ENCODE data around the gene ARHGAP15.

ARHGAP15 gene

GRCh38 chr2:143357966-143358365 lies 228.7 kb downstream of the ARHGAP15 start:
- in situ Hi-C loops (cut with HindIII; ENCODE audit: low pct_unique_long_range_greater_than_20kb, low sequenced_read_pairs) = no loop called here
- DNase-seq (ENCODE audit: low read depth in 1 of 2, low spot score in 1 of 2) = peak in 1 of 2 experiments; percentile 85
- no peak for TF ChIP-seq JUND (IDR thresholded peaks at IDR 0.05; ENCODE audit: low read depth)

DNA sequence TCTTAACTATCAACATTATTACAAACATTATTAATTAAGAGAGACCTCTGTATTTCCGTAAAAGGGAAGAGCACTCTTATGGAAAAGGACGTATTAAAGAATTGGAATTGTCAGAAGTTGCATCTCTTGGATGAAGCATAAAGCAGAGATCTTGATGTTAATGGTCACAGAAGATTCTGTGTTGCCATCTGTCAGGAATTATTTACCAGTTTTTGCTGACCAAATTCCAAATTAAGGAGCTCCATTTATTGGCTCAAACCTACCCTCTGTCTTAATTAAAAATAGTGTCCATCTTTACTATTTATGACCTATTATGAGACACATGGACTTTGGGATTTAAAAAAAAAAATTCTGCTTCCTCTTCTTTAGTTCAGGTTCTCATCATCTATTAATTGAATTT lies 232.1 kb downstream of the ARHGAP15 start:
- DNase-seq (ENCODE audit: low read depth in 1 of 2, low spot score in 1 of 2) = no peak
- TF ChIP-seq JUND (IDR thresholded peaks at IDR 0.05; ENCODE audit: low read depth) = no peak
- in situ Hi-C loops (cut with HindIII; ENCODE audit: low pct_unique_long_range_greater_than_20kb, low sequenced_read_pairs) = no loop called here

- no peak for TF ChIP-seq JUND (IDR thresholded peaks at IDR 0.05; ENCODE audit: low read depth)
- DNase-seq (ENCODE audit: low read depth in 1 of 2, low spot score in 1 of 2) = no peak
- in situ Hi-C loops (cut with HindIII; ENCODE audit: low pct_unique_long_range_greater_than_20kb, low sequenced_read_pairs) = no loop called here
These were observed 242.4 kb downstream of the ARHGAP15 start for GRCh38 chr2:143371616-143372015.

GRCh38 chr2:143375384-143375880 lies 246.2 kb downstream of the ARHGAP15 start:
- DNase-seq (ENCODE audit: low read depth in 1 of 2, low spot score in 1 of 2) = no peak
- in situ Hi-C loops (cut with HindIII; ENCODE audit: low pct_unique_long_range_greater_than_20kb, low sequenced_read_pairs) = no loop called here
- TF ChIP-seq JUND (IDR thresholded peaks at IDR 0.05; ENCODE audit: low read depth) = no peak

DNA sequence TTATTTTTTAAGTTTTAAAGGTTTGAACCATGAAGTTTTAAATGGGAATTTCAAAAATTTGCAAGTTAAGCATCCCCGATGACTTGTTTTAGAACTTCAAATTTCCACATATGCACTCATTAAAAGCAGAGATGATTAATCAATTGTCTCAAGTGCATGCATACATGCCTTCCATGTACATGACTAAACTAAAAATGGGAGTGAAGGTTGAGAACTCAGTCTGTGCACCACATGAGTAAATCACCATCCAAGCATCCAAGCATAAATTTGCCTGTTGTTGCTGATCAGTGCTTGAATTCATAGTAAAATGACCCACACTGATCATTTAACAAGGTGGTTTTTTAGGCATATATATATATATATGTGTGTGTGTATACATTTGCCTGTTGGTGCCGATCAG lies 249.8 kb downstream of the ARHGAP15 start:
- DNase-seq (ENCODE audit: low read depth in 1 of 2, low spot score in 1 of 2) = no peak
- in situ Hi-C loops (cut with HindIII; ENCODE audit: low pct_unique_long_range_greater_than_20kb, low sequenced_read_pairs) = no loop called here
- TF ChIP-seq JUND (IDR thresholded peaks at IDR 0.05; ENCODE audit: low read depth) = no peak

- TF ChIP-seq JUND (IDR thresholded peaks at IDR 0.05; ENCODE audit: low read depth) = no peak
- DNase-seq (ENCODE audit: low read depth in 1 of 2, low spot score in 1 of 2) = no peak
- in situ Hi-C loops (cut with HindIII; ENCODE audit: low pct_unique_long_range_greater_than_20kb, low sequenced_read_pairs) = no loop called here
These were observed 250.7 kb downstream of the ARHGAP15 start for GRCh38 chr2:143379955-143380354.

GRCh38 chr2:143382573-143382972 lies 253.4 kb downstream of the ARHGAP15 start:
- in situ Hi-C loops (cut with HindIII; ENCODE audit: low pct_unique_long_range_greater_than_20kb, low sequenced_read_pairs) = no loop called here
- DNase-seq (ENCODE audit: low read depth in 1 of 2, low spot score in 1 of 2) = no peak
- TF ChIP-seq JUND (IDR thresholded peaks at IDR 0.05; ENCODE audit: low read depth) = no peak

GRCh38 chr2:143383016-143383415 lies 253.8 kb downstream of the ARHGAP15 start:
- in situ Hi-C loops (cut with HindIII; ENCODE audit: low pct_unique_long_range_greater_than_20kb, low sequenced_read_pairs) = no loop called here
- no peak for DNase-seq (ENCODE audit: low read depth in 1 of 2, low spot score in 1 of 2)
- TF ChIP-seq JUND (IDR thresholded peaks at IDR 0.05; ENCODE audit: low read depth) = no peak

GRCh38 chr2:143384111-143384510 lies 254.9 kb downstream of the ARHGAP15 start:
- no peak for TF ChIP-seq JUND (IDR thresholded peaks at IDR 0.05; ENCODE audit: low read depth)
- DNase-seq (ENCODE audit: low read depth in 1 of 2, low spot score in 1 of 2) = no peak
- in situ Hi-C loops (cut with HindIII; ENCODE audit: low pct_unique_long_range_greater_than_20kb, low sequenced_read_pairs) = no loop called here

GRCh38 chr2:143390171-143390570 lies 261.0 kb downstream of the ARHGAP15 start:
- in situ Hi-C loops (cut with HindIII; ENCODE audit: low pct_unique_long_range_greater_than_20kb, low sequenced_read_pairs) = no loop called here
- DNase-seq (ENCODE audit: low read depth in 1 of 2, low spot score in 1 of 2) = no peak
- no peak for TF ChIP-seq JUND (IDR thresholded peaks at IDR 0.05; ENCODE audit: low read depth)

DNA sequence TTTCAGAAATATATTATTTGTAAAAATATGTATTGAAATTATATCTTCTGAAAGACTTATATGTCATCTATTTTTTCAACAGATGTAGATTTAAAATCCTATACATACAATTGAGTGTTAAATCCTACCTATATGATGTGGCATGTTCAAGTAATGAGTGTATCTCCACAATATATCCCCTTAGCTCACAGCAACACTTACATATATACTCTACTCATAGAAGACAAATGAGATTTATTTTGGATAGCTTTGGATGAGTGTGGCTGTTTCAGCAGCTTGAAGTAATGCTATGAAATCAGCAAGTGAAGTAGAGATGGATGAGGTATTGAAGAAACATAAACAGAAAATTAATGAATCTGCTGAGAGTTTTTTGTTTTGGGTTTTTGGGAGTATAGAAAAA lies 263.1 kb downstream of the ARHGAP15 start:
- in situ Hi-C loops (cut with HindIII; ENCODE audit: low pct_unique_long_range_greater_than_20kb, low sequenced_read_pairs) = no loop called here
- no peak for TF ChIP-seq JUND (IDR thresholded peaks at IDR 0.05; ENCODE audit: low read depth)
- DNase-seq (ENCODE audit: low read depth in 1 of 2, low spot score in 1 of 2) = no peak

GRCh38 chr2:143394062-143394461 lies 264.8 kb downstream of the ARHGAP15 start:
- in situ Hi-C loops (cut with HindIII; ENCODE audit: low pct_unique_long_range_greater_than_20kb, low sequenced_read_pairs) = no loop called here
- TF ChIP-seq JUND (IDR thresholded peaks at IDR 0.05; ENCODE audit: low read depth) = no peak
- DNase-seq (ENCODE audit: low read depth in 1 of 2, low spot score in 1 of 2) = no peak

DNA sequence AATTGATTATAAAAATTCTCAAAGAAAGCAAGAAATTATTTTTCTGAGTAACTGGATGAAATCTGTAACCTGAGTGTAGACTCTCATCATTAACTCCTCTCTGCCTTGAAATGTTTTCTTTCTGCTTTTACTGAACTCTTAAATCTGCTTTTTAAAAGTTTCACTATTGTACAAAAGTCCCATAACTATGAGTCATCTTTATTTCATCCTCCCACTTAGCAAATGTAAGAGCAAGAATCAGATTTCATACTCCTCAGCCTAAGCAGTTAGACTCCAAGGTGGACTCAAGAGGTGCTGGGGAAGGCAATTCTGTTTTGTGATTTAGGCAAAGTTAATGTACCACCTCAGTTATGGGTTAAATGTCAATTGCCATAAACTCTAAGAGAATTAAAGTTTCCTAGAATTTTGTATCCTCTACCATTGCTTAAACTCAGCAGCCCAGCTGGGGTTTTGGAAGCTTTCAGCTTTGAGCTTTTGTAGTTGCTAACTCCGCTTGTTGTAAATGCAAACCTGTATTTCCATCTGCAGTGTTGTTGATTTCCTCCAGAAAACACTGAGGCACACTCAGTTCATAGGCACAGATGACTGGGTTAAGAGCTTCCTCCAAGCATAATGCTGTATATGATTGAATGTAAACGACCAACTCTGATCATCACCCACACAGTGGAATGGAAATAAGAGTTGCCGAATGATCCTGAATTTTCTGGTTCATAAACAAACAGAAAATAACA lies 268.8 kb downstream of the ARHGAP15 start:
- TF ChIP-seq JUND (IDR thresholded peaks at IDR 0.05; ENCODE audit: low read depth) = no peak
- in situ Hi-C loops (cut with HindIII; ENCODE audit: low pct_unique_long_range_greater_than_20kb, low sequenced_read_pairs) = no loop called here
- peak in 1 of 2 experiments; percentile 22 for DNase-seq (ENCODE audit: low read depth in 1 of 2, low spot score in 1 of 2)

DNA sequence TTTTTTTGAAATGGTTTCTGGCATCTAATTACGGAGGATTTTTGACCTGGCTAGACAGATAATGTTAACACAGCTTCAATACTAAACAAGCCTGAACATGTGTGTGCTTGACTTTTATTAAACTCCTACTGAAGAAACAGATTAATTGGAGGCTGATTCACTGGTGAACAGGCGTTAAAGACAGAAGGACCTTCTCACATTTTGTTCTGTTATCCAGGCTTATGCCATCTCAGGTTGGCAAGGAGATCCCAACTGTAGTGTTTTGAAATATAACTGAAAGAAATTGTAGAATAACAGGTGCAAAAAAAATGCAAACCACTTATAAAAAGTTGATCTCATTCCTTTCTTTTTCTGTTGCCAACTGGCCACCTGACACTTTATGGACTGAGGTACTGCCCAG lies 269.6 kb downstream of the ARHGAP15 start:
- DNase-seq (ENCODE audit: low read depth in 1 of 2, low spot score in 1 of 2) = peak in 1 of 2 experiments; percentile 2
- in situ Hi-C loops (cut with HindIII; ENCODE audit: low pct_unique_long_range_greater_than_20kb, low sequenced_read_pairs) = no loop called here
- no peak for TF ChIP-seq JUND (IDR thresholded peaks at IDR 0.05; ENCODE audit: low read depth)

Measured in T47D (cell line).